HCT116 (cell line): ENCODE results near the gene HIRA. TPM values are rescaled to one million over a fixed set of nuclear protein-coding genes. Genes with fewer than 3 reads are reported as not detected.

Experiments
- ATAC-seq: fragments of 200-7000 bp; cut with Tn5 transposase; 2 replicates; pipeline ENCODE4 v1.9.1; 2020; ENCODE audit warnings: mild to moderate bottlenecking, moderate library complexity
- BruUV-seq: library from RNA; stranded (reverse); fragments of 400-500 nt; replicated peaks from 2 replicates; lab custom pipeline; 2021; lab: Mats Ljungman, UMichigan
- CTCF ChIA-PET: fragments of 300-600 bp; sonication (Branson Sonifier 250); formaldehyde crosslinking; loops from one replicate; lab custom pipeline; 2021; ENCODE audit warnings: antibody characterized with exemption; lab: Charles Lee
- POLR2A ChIA-PET: fragments of 300-600, 350-600 bp; sonication (Branson Sonifier 250); formaldehyde crosslinking; loops from one replicate; lab custom pipeline; 2021; ENCODE audit warnings: antibody characterized with exemption; lab: Charles Lee
- RAD21 ChIA-PET, 2 experiments: fragments of 300-600 bp; sonication (Branson Sonifier 250); formaldehyde crosslinking; loops; one replicate each; lab custom pipeline; 2023; ENCODE audit warnings: low total read pairs in 2 of 2; ENCODE audit not compliant: uncharacterized antibody in 2 of 2, unreplicated experiment in 2 of 2, low non-redundant PET in 1 of 2; lab: Charles Lee
- DNase-seq: peaks from one replicate; pipeline ENCODE4 v3.0.0-alpha.2; 2010; ENCODE audit warnings: low read depth, low spot score
- H2AFZ ChIP-seq: fragments of 200-600 bp; shearing (Covaris generic), sonication (generic); 2 replicates; pipeline ENCODE4 v1.6.1; 2017; ENCODE audit warnings: low read depth, mixed run types, mixed read lengths, antibody characterized with exemption, low read length; ENCODE audit not compliant: poor library complexity, severe bottlenecking
- H3K27ac ChIP-seq: 2 replicates; pipeline ENCODE4 v1.5.1; 2012; ENCODE audit warnings: low read depth, low read length
- H3K27me3 ChIP-seq: fragments of 200-600 bp; sonication (generic); 2 replicates; pipeline ENCODE4 v1.6.1; 2016; ENCODE audit warnings: mixed run types, low read length, mixed read lengths; ENCODE audit not compliant: insufficient read depth
- H3K36me3 ChIP-seq, 2 experiments: fragments of 200-500 bp in 1 of 2; fragments of 200-600 bp in 1 of 2; sonication (Bioruptor generic) in 1 of 2; sonication (generic) in 1 of 2; 2 replicates each; pipeline versions ENCODE4 v1.5.1 to v1.6.1; 2014 to 2016; ENCODE audit warnings: low read length in 2 of 2, inconsistent platforms in 1 of 2, mixed read lengths in 1 of 2, mixed run types in 1 of 2; ENCODE audit not compliant: insufficient read depth in 2 of 2, control insufficient read depth in 1 of 2
- H3K4me1 ChIP-seq, 2 experiments: fragments of 200-600 bp in 1 of 2; sonication (generic) in 1 of 2; 2 replicates each; pipeline versions ENCODE4 v1.5.1 to v1.6.1; 2012 to 2017; ENCODE audit warnings: low read length in 2 of 2, inconsistent platforms in 1 of 2, mild to moderate bottlenecking in 1 of 2, mixed read lengths in 1 of 2, mixed run types in 1 of 2, moderate library complexity in 1 of 2; ENCODE audit not compliant: insufficient read depth in 2 of 2, control insufficient read depth in 1 of 2
- H3K4me2 ChIP-seq: fragments of 200-600 bp; sonication (generic); 2 replicates; pipeline ENCODE4 v1.6.1; 2017; ENCODE audit warnings: mixed run types, low read length, mixed read lengths
- H3K4me3 ChIP-seq, 2 experiments: fragments of 200-600 bp in 1 of 2; sonication (generic) in 1 of 2; replicated peaks in 1 of 2; 2 replicates each; pipeline ENCODE4 v1.5.1; 2011 to 2016; ENCODE audit warnings: low read length in 2 of 2, control low read depth in 1 of 2, low read depth in 1 of 2, mild to moderate bottlenecking in 1 of 2, mixed read lengths in 1 of 2, mixed run types in 1 of 2
- H3K79me2 ChIP-seq: fragments of 200-600 bp; sonication (generic); 2 replicates; pipeline ENCODE4 v1.6.1; 2017; ENCODE audit warnings: mild to moderate bottlenecking, mixed run types, low read length, moderate library complexity, mixed read lengths; ENCODE audit not compliant: insufficient read depth
- H3K9ac ChIP-seq: fragments of 200-600 bp; sonication (generic); 2 replicates; pipeline ENCODE4 v1.6.1; 2016; ENCODE audit warnings: low read length, mixed read lengths
- H3K9me2 ChIP-seq: fragments of 200-600 bp; sonication (generic), shearing (Covaris generic); 2 replicates; pipeline ENCODE4 v1.6.1; 2017; ENCODE audit warnings: mixed run types, mild to moderate bottlenecking, moderate library complexity; ENCODE audit not compliant: insufficient read depth
- H3K9me3 ChIP-seq, 2 experiments: fragments of 200-500 bp in 1 of 2; fragments of 200-600 bp in 1 of 2; sonication (Bioruptor generic) in 1 of 2; sonication (generic) in 1 of 2; 2 replicates each; pipeline ENCODE4 v1.6.1; 2014 to 2017; ENCODE audit warnings: low read length in 2 of 2, mixed read lengths in 2 of 2, inconsistent platforms in 1 of 2, low read depth in 1 of 2, mild to moderate bottlenecking in 1 of 2, mixed run types in 1 of 2, moderate library complexity in 1 of 2; ENCODE audit not compliant: control insufficient read depth in 1 of 2, insufficient read depth in 1 of 2
- H4K20me1 ChIP-seq: fragments of 200-600 bp; sonication (generic), shearing (Covaris generic); 2 replicates; pipeline ENCODE4 v1.6.1; 2017; ENCODE audit warnings: mixed run types, mild to moderate bottlenecking, moderate library complexity; ENCODE audit not compliant: insufficient read depth
- CEBPB ChIP-seq: IDR thresholded peaks from 2 replicates; pipeline ENCODE4 v1.6.1; 2012; ENCODE audit warnings: low read depth
- ELF1 ChIP-seq: IDR thresholded peaks from 2 replicates; pipeline ENCODE4 v1.6.1; 2012; ENCODE audit warnings: low read depth, borderline replicate concordance
- EZH2phosphoT487 ChIP-seq: fragments of 200-600 bp; IDR thresholded peaks from 2 replicates; pipeline ENCODE4 v1.6.1; 2018; ENCODE audit warnings: antibody characterized with exemption, borderline replicate concordance
- JUND ChIP-seq: IDR thresholded peaks from 2 replicates; pipeline ENCODE4 v1.6.1; 2012
- RAD21 ChIP-seq: IDR thresholded peaks from 2 replicates; pipeline ENCODE4 v1.6.1; 2012; ENCODE audit warnings: low read depth, mild to moderate bottlenecking
- intact Hi-C: fragments of 100-400 bp; cut with micrococcal nuclease; formaldehyde crosslinking; loops from 2 replicates; pipeline ENCODE4 v1.10.0; 2022
- total RNA-seq: library from RNA; stranded (reverse); gene quantifications from one replicate; pipeline ENCODE4 v1.2.1, GENCODE V29; 2021; ENCODE audit not compliant: unreplicated experiment
- TF ChIP-seq, protein P1 (sequence below): IDR thresholded peaks from 2 replicates; pipeline ENCODE4 v1.6.1; 2012; ENCODE audit warnings: low read depth
- TF ChIP-seq, protein P2 (sequence below), 3 experiments: fragments of 200-600 bp in 1 of 3; sonication (generic) in 1 of 3; IDR thresholded peaks in 2 of 3; conservative IDR thresholded peaks in 1 of 3; 2 replicates each; pipeline ENCODE4 v1.5.1; 2012 to 2017; ENCODE audit warnings: low read depth in 2 of 3, low read length in 2 of 3, antibody characterized with exemption in 1 of 3, borderline replicate concordance in 1 of 3, control low read depth in 1 of 3, mild to moderate bottlenecking in 1 of 3, mixed read lengths in 1 of 3, mixed run types in 1 of 3, moderate library complexity in 1 of 3; ENCODE audit not compliant: insufficient read depth in 1 of 3

Gene HIRA
- total RNA-seq, 1 experiment from 2014 or later, result 30.6 TPM

DNA sequence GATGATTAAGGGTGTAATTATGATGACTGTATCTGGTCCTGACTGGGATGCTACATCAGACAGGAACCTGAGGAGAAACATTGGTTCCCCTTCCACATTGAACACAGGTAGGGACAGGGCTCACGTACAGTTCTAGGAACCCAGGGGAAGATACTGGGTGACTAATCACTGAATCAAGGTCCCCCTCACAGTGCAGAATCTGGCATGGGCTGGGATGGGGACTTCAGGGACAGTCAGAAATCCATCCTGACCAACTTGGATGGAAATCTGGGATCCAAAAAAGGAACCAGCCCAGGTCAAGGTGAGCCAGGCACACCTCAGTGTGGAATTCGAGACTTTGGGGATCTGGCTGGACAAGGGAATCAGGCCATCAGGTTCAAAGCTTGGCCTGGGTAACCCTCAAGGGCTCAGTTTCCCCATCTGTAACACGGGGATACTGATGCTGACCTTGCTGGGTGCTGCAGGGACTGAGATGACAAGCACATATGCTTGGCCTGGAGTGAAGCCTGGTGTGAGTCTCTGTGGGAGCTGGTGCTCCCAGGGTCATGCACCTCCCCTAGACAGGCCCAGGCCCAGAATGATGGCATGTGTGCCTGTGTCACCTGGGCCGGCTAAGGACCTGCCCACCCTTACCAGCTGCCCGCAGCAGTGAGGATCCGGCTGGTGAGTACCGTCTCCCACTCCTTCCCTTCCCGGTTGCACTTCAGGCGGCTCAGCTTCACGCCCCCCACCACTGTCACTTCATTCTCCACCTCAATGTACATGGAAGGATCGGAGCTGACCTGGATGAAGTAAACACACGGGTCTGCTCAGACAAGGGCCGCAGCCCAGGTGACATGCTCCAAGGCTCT lies 72.6 kb downstream of the HIRA start:
- peaks cover 19 to 31% of the 10 kb centered on the region in 2 experiments; a peak in 3 of 4 replicates for H3K36me3 ChIP-seq
- CTCF ChIA-PET, result no interaction called here
- no peaks in the 10 kb centered on the region for H3K4me1 ChIP-seq
- no peak overlapping the region for H3K27ac ChIP-seq
- H3K27me3 ChIP-seq, result no peaks in the 10 kb centered on the region
- TF ChIP-seq JUND, result no peak
- TF ChIP-seq RAD21, result no peak
- TF ChIP-seq, protein P1, sequence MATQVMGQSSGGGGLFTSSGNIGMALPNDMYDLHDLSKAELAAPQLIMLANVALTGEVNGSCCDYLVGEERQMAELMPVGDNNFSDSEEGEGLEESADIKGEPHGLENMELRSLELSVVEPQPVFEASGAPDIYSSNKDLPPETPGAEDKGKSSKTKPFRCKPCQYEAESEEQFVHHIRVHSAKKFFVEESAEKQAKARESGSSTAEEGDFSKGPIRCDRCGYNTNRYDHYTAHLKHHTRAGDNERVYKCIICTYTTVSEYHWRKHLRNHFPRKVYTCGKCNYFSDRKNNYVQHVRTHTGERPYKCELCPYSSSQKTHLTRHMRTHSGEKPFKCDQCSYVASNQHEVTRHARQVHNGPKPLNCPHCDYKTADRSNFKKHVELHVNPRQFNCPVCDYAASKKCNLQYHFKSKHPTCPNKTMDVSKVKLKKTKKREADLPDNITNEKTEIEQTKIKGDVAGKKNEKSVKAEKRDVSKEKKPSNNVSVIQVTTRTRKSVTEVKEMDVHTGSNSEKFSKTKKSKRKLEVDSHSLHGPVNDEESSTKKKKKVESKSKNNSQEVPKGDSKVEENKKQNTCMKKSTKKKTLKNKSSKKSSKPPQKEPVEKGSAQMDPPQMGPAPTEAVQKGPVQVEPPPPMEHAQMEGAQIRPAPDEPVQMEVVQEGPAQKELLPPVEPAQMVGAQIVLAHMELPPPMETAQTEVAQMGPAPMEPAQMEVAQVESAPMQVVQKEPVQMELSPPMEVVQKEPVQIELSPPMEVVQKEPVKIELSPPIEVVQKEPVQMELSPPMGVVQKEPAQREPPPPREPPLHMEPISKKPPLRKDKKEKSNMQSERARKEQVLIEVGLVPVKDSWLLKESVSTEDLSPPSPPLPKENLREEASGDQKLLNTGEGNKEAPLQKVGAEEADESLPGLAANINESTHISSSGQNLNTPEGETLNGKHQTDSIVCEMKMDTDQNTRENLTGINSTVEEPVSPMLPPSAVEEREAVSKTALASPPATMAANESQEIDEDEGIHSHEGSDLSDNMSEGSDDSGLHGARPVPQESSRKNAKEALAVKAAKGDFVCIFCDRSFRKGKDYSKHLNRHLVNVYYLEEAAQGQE, result no peak
- no peak for TF ChIP-seq EZH2phosphoT487
- no peak for TF ChIP-seq CEBPB
- TF ChIP-seq, protein P2, sequence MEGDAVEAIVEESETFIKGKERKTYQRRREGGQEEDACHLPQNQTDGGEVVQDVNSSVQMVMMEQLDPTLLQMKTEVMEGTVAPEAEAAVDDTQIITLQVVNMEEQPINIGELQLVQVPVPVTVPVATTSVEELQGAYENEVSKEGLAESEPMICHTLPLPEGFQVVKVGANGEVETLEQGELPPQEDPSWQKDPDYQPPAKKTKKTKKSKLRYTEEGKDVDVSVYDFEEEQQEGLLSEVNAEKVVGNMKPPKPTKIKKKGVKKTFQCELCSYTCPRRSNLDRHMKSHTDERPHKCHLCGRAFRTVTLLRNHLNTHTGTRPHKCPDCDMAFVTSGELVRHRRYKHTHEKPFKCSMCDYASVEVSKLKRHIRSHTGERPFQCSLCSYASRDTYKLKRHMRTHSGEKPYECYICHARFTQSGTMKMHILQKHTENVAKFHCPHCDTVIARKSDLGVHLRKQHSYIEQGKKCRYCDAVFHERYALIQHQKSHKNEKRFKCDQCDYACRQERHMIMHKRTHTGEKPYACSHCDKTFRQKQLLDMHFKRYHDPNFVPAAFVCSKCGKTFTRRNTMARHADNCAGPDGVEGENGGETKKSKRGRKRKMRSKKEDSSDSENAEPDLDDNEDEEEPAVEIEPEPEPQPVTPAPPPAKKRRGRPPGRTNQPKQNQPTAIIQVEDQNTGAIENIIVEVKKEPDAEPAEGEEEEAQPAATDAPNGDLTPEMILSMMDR (IDR thresholded peaks at IDR 0.05 in 2 of 3, conservative IDR thresholded peaks at IDR 0.05 in 1 of 3; ENCODE audit: borderline replicate concordance in 1 of 3, insufficient read depth in 1 of 3, low read depth in 2 of 3, low read length in 2 of 3), result no peak
- no peak for TF ChIP-seq ELF1
- H3K4me2 ChIP-seq, result no peak overlapping the region
- no peaks in the 10 kb centered on the region for H3K79me2 ChIP-seq
- H3K9me2 ChIP-seq, result no peaks in the 10 kb centered on the region
- H4K20me1 ChIP-seq, result no peaks in the 10 kb centered on the region
- ATAC-seq (no peak), DNase-seq (no peak)
- H3K9me3 ChIP-seq, result no peaks in the 10 kb centered on the region
- no TSS peak for BruUV-seq
- POLR2A ChIA-PET, result no interaction called here
- intact Hi-C loops, result no loop called here
- H2AFZ ChIP-seq, result no peak overlapping the region
- RAD21 ChIA-PET, result no interaction called here
- no peak overlapping the region for H3K9ac ChIP-seq
- no peak overlapping the region for H3K4me3 ChIP-seq
